Urothelium cell line (cell line): Measurements from ENCODE around the gene VPS39.

Experiments
- DNase-seq: peaks from one replicate; pipeline ENCODE4 v3.0.0; 2011; ENCODE audit warnings: low spot score, mixed read lengths
- FAIRE-seq: peaks from 2 replicates; lab custom pipeline; 2011; peaks lifted over from hg19 to GRCh38; lab: Jason Lieb, UNC

Gene VPS39

GRCh38 chr15:42131826-42132806 lies 76.0 kb downstream of the VPS39 start:
- no peak for FAIRE-seq
- DNase-seq = no peak

GRCh38 chr15:42131006-42131405 lies 77.1 kb downstream of the VPS39 start:
- no peak for FAIRE-seq

GRCh38 chr15:42130246-42130986 lies 77.7 kb downstream of the VPS39 start:
- FAIRE-seq (no peak), DNase-seq (no peak)

More at GRCh38 chr15:42131006-42131405, 77.1 kb downstream of the VPS39 start:
- DNase-seq = no peak

GRCh38 chr15:42129364-42129763 lies 78.7 kb downstream of the VPS39 start:
- no peak for DNase-seq
- no peak for FAIRE-seq

GRCh38 chr15:42128476-42128875 lies 79.6 kb downstream of the VPS39 start:
- FAIRE-seq = no peak
- DNase-seq = no peak

- DNase-seq = no peak
- no peak for FAIRE-seq
Measured at GRCh38 chr15:42123546-42123945, 84.6 kb downstream of the VPS39 start.

GRCh38 chr15:42121682-42122081 lies 86.4 kb downstream of the VPS39 start:
- no peak for FAIRE-seq
- DNase-seq = no peak

- no peak for DNase-seq
- no peak for FAIRE-seq
Measured at GRCh38 chr15:42121021-42121420, 87.1 kb downstream of the VPS39 start.

GRCh38 chr15:42120285-42120684 lies 87.8 kb downstream of the VPS39 start:
- no peak for DNase-seq
- no peak for FAIRE-seq

GRCh38 chr15:42119446-42119760 lies 88.7 kb downstream of the VPS39 start:
- FAIRE-seq (no peak), DNase-seq (no peak)

- no peak for DNase-seq
Measured at GRCh38 chr15:42118650-42119445, 89.3 kb downstream of the VPS39 start.

GRCh38 chr15:42111924-42112323 lies 96.2 kb downstream of the VPS39 start:
- FAIRE-seq (no peak), DNase-seq (no peak)

More at GRCh38 chr15:42118650-42119445, 89.3 kb downstream of the VPS39 start:
- FAIRE-seq = no peak

GRCh38 chr15:42110367-42110766 lies 97.7 kb downstream of the VPS39 start:
- no peak for DNase-seq
- no peak for FAIRE-seq

GRCh38 chr15:42108806-42109205 lies 99.3 kb downstream of the VPS39 start:
- FAIRE-seq (no peak), DNase-seq (no peak)
